ENCODE results near the gene CAMK1D.

The CAMK1D gene

DNA sequence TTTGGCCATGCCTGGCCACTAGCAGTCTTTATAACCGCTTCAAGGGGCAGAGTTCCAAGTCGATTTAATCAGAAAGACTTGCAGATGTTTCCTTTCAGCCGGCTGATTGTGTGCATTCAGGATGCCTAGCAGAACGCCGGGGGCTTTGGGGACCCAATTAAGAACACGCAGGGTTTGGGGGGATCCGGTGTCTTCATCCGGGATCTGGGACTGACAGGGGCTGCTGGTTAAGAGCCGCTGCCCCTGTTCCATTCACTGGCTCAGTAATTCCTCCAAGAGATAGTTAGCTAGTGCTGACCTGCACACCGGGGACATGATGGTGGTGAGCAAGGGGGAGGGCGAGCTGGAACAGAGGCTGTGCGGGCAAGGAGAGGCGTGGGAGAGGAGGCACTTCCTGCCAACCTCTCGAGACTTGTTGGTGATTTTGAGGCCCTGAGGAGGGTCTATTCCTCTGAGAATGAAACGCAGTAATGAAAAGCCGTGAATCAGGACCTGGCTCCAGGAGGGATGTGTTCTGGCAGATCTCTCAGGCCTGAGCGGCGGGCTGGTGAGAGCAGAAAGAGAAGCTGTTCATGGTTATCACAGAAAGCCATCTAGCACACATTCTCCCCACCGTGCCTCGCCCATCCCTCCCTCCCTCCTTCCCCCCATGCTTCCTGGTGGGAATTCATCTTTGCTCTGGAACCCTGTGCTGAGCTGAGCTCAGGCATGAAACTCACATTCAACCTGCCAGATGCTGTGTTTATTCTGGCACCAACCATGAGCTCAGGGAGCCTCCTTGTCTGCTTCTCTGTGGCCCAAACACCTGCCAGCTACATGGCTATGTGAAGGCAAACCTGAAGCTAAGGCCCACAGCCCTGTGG, 500.2 kb downstream of the CAMK1D start:
- Histone ChIP-seq H3K79me2 (ENCODE audit: low read length) (no peaks in the 10 kb centered on the region), H3K4me2 (ENCODE audit: low read depth, low read length) (no peak overlapping the region), H3F3A (ENCODE audit: insufficient read depth, low read length) (no peaks in the 10 kb centered on the region), H2AFZ (ENCODE audit: low read length) (no peak overlapping the region), H3K4me1 (ENCODE audit: low read length) (no peaks in the 10 kb centered on the region), H3K9me2 (replicated peaks; ENCODE audit: insufficient read depth, low read length) (no peaks in the 10 kb centered on the region), H3K9ac (ENCODE audit: low read length) (no peak overlapping the region), H3K27ac (ENCODE audit: low read length) (no peak overlapping the region), H3K9me3 (replicated peaks; ENCODE audit: insufficient read depth, low read length) (no peaks in the 10 kb centered on the region), H3K4me3 (ENCODE audit: low read length) (no peak overlapping the region), H3K27me3 (replicated peaks; ENCODE audit: insufficient read depth, low read length) (no peaks in the 10 kb centered on the region), H4K20me1 (ENCODE audit: insufficient read depth, low read length) (no peaks in the 10 kb centered on the region), H3K36me3 (replicated peaks; ENCODE audit: insufficient read depth, low read length) (no peaks in the 10 kb centered on the region)
- TF ChIP-seq EZH2phosphoT487 (IDR thresholded peaks at IDR 0.05; ENCODE audit: low read length) (no peak), CTCF (IDR thresholded peaks at IDR 0.05; ENCODE audit: low read length) (no peak), EZH2 (optimal IDR thresholded peaks at IDR 0.05; ENCODE audit: low read depth, low read length) (no peak)
- no peak for DNase-seq

DNA sequence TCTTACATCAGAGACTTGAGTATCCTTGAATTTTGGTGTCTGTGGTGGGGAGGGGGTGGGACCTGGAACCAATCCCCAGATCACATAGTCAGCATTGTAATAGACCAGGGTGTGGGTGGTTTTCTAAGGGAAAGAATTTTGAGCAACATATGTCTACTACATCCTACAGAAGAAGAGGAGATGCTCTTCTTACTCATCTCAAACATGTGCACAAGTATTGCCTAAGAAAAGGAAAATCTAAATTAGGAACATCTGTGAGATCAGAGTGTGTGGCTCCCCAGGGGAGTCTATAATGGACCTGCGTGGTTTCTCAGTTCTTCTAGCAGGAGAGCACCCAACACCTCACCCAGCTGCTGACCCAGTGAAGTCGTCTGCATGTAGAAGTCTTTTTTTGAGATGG, 503.3 kb downstream of the CAMK1D start:
- Histone ChIP-seq H3K79me2 (ENCODE audit: low read length) (no peaks in the 10 kb centered on the region), H2AFZ (ENCODE audit: low read length) (no peak overlapping the region), H3K36me3 (replicated peaks; ENCODE audit: insufficient read depth, low read length) (no peaks in the 10 kb centered on the region), H3K27ac (ENCODE audit: low read length) (no peak overlapping the region), H3K9ac (ENCODE audit: low read length) (no peak overlapping the region), H3K9me3 (replicated peaks; ENCODE audit: insufficient read depth, low read length) (no peaks in the 10 kb centered on the region), H3K4me1 (ENCODE audit: low read length) (no peaks in the 10 kb centered on the region), H3K4me3 (ENCODE audit: low read length) (no peak overlapping the region), H4K20me1 (ENCODE audit: insufficient read depth, low read length) (no peaks in the 10 kb centered on the region), H3K27me3 (replicated peaks; ENCODE audit: insufficient read depth, low read length) (no peaks in the 10 kb centered on the region), H3K9me2 (replicated peaks; ENCODE audit: insufficient read depth, low read length) (no peaks in the 10 kb centered on the region), H3F3A (ENCODE audit: insufficient read depth, low read length) (no peaks in the 10 kb centered on the region), H3K4me2 (ENCODE audit: low read depth, low read length) (no peak overlapping the region)
- no peak for TF ChIP-seq CTCF (IDR thresholded peaks at IDR 0.05; ENCODE audit: low read length)
- no peak for TF ChIP-seq EZH2phosphoT487 (IDR thresholded peaks at IDR 0.05; ENCODE audit: low read length)
- TF ChIP-seq EZH2 (optimal IDR thresholded peaks at IDR 0.05; ENCODE audit: low read depth, low read length) = no peak
- no peak for DNase-seq

- Histone ChIP-seq H3K4me2 (ENCODE audit: low read depth, low read length) (no peak overlapping the region), H3K9ac (ENCODE audit: low read length) (no peak overlapping the region)
Measured at GRCh38 chr10:12854988-12855387, 505.6 kb downstream of the CAMK1D start.

More at GRCh38 chr10:12854988-12855387, 505.6 kb downstream of the CAMK1D start:
- no peaks in the 10 kb centered on the region for H3K27me3 ChIP-seq (replicated peaks; ENCODE audit: insufficient read depth, low read length)
- no peak for TF ChIP-seq EZH2 (optimal IDR thresholded peaks at IDR 0.05; ENCODE audit: low read depth, low read length)
- no peak for TF ChIP-seq CTCF (IDR thresholded peaks at IDR 0.05; ENCODE audit: low read length)
- TF ChIP-seq EZH2phosphoT487 (IDR thresholded peaks at IDR 0.05; ENCODE audit: low read length) = no peak
- H3F3A ChIP-seq (ENCODE audit: insufficient read depth, low read length) = no peaks in the 10 kb centered on the region
- H2AFZ ChIP-seq (ENCODE audit: low read length) = no peak overlapping the region
- no peak overlapping the region for H3K4me3 ChIP-seq (ENCODE audit: low read length)
- H3K4me1 ChIP-seq (ENCODE audit: low read length) = no peaks in the 10 kb centered on the region
- no peaks in the 10 kb centered on the region for H3K36me3 ChIP-seq (replicated peaks; ENCODE audit: insufficient read depth, low read length)
- no peaks in the 10 kb centered on the region for H4K20me1 ChIP-seq (ENCODE audit: insufficient read depth, low read length)
- H3K27ac ChIP-seq (ENCODE audit: low read length) = no peak overlapping the region
- no peaks in the 10 kb centered on the region for H3K9me2 ChIP-seq (replicated peaks; ENCODE audit: insufficient read depth, low read length)
- no peaks in the 10 kb centered on the region for H3K9me3 ChIP-seq (replicated peaks; ENCODE audit: insufficient read depth, low read length)
- no peaks in the 10 kb centered on the region for H3K79me2 ChIP-seq (ENCODE audit: low read length)
- DNase-seq = no peak
